Right atrium auricular region (tissue), 2 donors: ENCODE measurements around the gene ARHGAP32. TPM values are rescaled to one million over a fixed set of nuclear protein-coding genes. Genes with fewer than 3 reads are reported as not detected.
A peak's percentile ranks its signal among the peaks of the same experiment; 100 is the strongest.

Experiments used
- DNase-seq: peaks from one replicate; pipeline ENCODE4 v3.0.0-alpha.2; 2019; ENCODE audit warnings: low spot score
- H3K27ac ChIP-seq, 2 donors: fragments of 200-600 bp; sonication (generic); 1 replicate in 1 of 2; 2 replicates in 1 of 2; pipeline ENCODE4 v1.5.1; 2016 to 2019
- H3K27me3 ChIP-seq, 2 donors: fragments of 200-600 bp; sonication (generic); one replicate each; pipeline versions ENCODE4 v1.5.1 to v1.6.0; 2017 to 2019
- H3K36me3 ChIP-seq: fragments of 200-600 bp; sonication (generic); one replicate; pipeline ENCODE4 v1.5.1; 2016
- H3K4me1 ChIP-seq, 2 donors: fragments of 200-600 bp; sonication (generic); one replicate each; pipeline versions ENCODE4 v1.5.1 to v1.6.0; 2017 to 2019
- H3K4me3 ChIP-seq, 2 donors: fragments of 200-600 bp; sonication (generic); 1 replicate in 1 of 2; 2 replicates in 1 of 2; pipeline ENCODE4 v1.5.1; 2017 to 2019; ENCODE audit warnings: mild to moderate bottlenecking in 1 of 2, moderate library complexity in 1 of 2
- H3K9me3 ChIP-seq, 2 donors: fragments of 200-600 bp; sonication (generic); one replicate each; pipeline ENCODE4 v1.5.1; 2019
- total RNA-seq, 2 donors: library from RNA; depleted of rRNA; stranded (reverse); fragments of >200 nt; gene quantifications; one replicate each; pipeline ENCODE4 v1.1.0, GENCODE V29; 2016
- TF ChIP-seq, protein P1 (sequence below), 2 donors: fragments of 200-600 bp; sonication (generic); IDR thresholded peaks; one replicate each; pipeline ENCODE4 v1.5.1; 2019; ENCODE audit warnings: antibody characterized with exemption in 2 of 2

Gene ARHGAP32
- total RNA-seq, 2 donors from 2014 or later: 5.2 to 10.5 TPM

- DNase-seq: no peak
- no peak overlapping the region for H3K4me3 ChIP-seq
- H3K9me3 ChIP-seq: peaks cover 4 to 29% of the 10 kb centered on the region in 2 donors
- TF ChIP-seq, protein P1, sequence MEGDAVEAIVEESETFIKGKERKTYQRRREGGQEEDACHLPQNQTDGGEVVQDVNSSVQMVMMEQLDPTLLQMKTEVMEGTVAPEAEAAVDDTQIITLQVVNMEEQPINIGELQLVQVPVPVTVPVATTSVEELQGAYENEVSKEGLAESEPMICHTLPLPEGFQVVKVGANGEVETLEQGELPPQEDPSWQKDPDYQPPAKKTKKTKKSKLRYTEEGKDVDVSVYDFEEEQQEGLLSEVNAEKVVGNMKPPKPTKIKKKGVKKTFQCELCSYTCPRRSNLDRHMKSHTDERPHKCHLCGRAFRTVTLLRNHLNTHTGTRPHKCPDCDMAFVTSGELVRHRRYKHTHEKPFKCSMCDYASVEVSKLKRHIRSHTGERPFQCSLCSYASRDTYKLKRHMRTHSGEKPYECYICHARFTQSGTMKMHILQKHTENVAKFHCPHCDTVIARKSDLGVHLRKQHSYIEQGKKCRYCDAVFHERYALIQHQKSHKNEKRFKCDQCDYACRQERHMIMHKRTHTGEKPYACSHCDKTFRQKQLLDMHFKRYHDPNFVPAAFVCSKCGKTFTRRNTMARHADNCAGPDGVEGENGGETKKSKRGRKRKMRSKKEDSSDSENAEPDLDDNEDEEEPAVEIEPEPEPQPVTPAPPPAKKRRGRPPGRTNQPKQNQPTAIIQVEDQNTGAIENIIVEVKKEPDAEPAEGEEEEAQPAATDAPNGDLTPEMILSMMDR (IDR thresholded peaks at IDR 0.05): peak in 1 of 2 donors; percentile 20
- no peak overlapping the region for H3K27ac ChIP-seq
- H3K36me3 ChIP-seq: no peaks in the 10 kb centered on the region
- H3K4me1 ChIP-seq: no peaks in the 10 kb centered on the region
- H3K27me3 ChIP-seq: no peaks in the 10 kb centered on the region
Observed at GRCh38 chr11:129230006-129230405, 37.9 kb upstream of the ARHGAP32 start.

- Histone ChIP-seq H3K27ac (no peak overlapping the region), H3K27me3 (no peaks in the 10 kb centered on the region), H3K4me3 (no peak overlapping the region), H3K36me3 (no peaks in the 10 kb centered on the region), H3K4me1 (no peaks in the 10 kb centered on the region), H3K9me3 (peaks cover 4 to 30% of the 10 kb centered on the region in 2 donors)
- no peak for DNase-seq
- TF ChIP-seq, protein P1 (IDR thresholded peaks at IDR 0.05): no peak
Observed at GRCh38 chr11:129226207-129226798, 34.2 kb upstream of the ARHGAP32 start.

DNA sequence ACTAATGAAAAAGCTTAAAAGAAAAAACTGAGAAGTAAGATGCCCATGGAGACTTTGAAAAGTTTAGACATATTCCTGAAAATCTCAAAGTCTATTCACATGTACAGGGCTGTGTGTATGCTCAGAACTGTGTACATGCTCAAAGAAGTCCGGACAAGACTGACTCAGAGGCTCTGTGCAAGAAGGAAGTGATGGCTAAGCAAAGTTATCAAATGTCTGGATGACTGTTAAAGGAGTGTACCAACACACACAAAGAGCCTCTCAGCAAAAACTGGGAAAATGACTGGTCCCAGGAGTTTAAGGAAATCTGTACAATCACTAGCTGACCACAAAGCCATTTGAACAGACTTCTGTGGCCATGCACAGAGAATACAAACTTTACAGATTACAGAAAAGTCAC, 33.1 kb upstream of the ARHGAP32 start:
- Histone ChIP-seq H3K4me3 (no peak overlapping the region), H3K27ac (no peak overlapping the region), H3K27me3 (no peaks in the 10 kb centered on the region), H3K36me3 (no peaks in the 10 kb centered on the region), H3K9me3 (peaks cover 4 to 30% of the 10 kb centered on the region in 2 donors), H3K4me1 (no peaks in the 10 kb centered on the region)
- DNase-seq: no peak
- TF ChIP-seq, protein P1 (IDR thresholded peaks at IDR 0.05): no peak

GRCh38 chr11:129224538-129224937, 32.4 kb upstream of the ARHGAP32 start:
- H3K27me3 ChIP-seq: no peaks in the 10 kb centered on the region
- peak overlapping the region; percentile 3 to 66 for H3K27ac ChIP-seq
- no peaks in the 10 kb centered on the region for H3K36me3 ChIP-seq
- no peak for DNase-seq
- no peak overlapping the region for H3K4me3 ChIP-seq
- peaks cover 0 to 2% of the 10 kb centered on the region in 2 donors for H3K4me1 ChIP-seq
- H3K9me3 ChIP-seq: peaks cover 4 to 30% of the 10 kb centered on the region in 2 donors
- TF ChIP-seq, protein P1 (IDR thresholded peaks at IDR 0.05): no peak

GRCh38 chr11:129223701-129224149, 31.6 kb upstream of the ARHGAP32 start:
- peaks cover 4 to 30% of the 10 kb centered on the region in 2 donors for H3K9me3 ChIP-seq
- TF ChIP-seq, protein P1 (IDR thresholded peaks at IDR 0.05): no peak
- no peaks in the 10 kb centered on the region for H3K27me3 ChIP-seq
- no peak overlapping the region for H3K4me3 ChIP-seq
- no peaks in the 10 kb centered on the region for H3K36me3 ChIP-seq
- peak overlapping the region; percentile 3 to 66 for H3K27ac ChIP-seq
- no peak for DNase-seq
- peaks cover 0 to 6% of the 10 kb centered on the region in 2 donors for H3K4me1 ChIP-seq

DNA sequence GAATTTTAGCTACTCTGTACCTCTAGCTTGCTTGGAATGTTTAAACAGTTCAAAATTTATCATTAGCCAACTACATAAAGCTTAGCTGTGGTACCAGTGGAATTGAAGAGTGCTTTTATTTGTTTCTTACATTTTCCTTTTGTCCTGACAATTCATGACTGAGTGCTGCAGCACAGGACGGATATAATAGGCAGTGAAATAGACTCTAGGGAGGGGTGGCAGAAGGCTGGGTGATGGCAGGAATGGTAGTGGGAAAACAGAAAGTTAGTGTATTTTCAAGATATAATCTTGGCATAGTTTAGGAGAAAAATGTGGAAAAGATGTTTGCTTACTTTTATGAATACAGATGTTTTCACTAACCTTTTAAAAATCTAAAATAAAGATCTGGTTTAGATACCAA, 31.1 kb upstream of the ARHGAP32 start:
- peaks cover 4 to 30% of the 10 kb centered on the region in 2 donors for H3K9me3 ChIP-seq
- H3K27ac ChIP-seq: peak overlapping the region in 1 of 2 donors; percentile 24
- DNase-seq: no peak
- TF ChIP-seq, protein P1 (IDR thresholded peaks at IDR 0.05): no peak
- no peaks in the 10 kb centered on the region for H3K36me3 ChIP-seq
- H3K27me3 ChIP-seq: no peaks in the 10 kb centered on the region
- H3K4me3 ChIP-seq: no peak overlapping the region
- H3K4me1 ChIP-seq: peaks cover 0 to 6% of the 10 kb centered on the region in 2 donors
